Activated CD8-positive, alpha-beta memory T cell treated with anti-CD3 and anti-CD28 coated beads for 4 hours (primary cell): ENCODE results near the gene LETMD1.
"Not testable (repeated sequence)": the region's sequence is repeated elsewhere in the genome, so short reads cannot be mapped to it uniquely, and the experiment has no call there.

Experiments
- DNase-seq, 2 donors: peaks; one replicate each; pipeline ENCODE4 v3.0.0-alpha.2; 2020; ENCODE audit warnings: low read depth in 2 of 2

The LETMD1 gene

DNA sequence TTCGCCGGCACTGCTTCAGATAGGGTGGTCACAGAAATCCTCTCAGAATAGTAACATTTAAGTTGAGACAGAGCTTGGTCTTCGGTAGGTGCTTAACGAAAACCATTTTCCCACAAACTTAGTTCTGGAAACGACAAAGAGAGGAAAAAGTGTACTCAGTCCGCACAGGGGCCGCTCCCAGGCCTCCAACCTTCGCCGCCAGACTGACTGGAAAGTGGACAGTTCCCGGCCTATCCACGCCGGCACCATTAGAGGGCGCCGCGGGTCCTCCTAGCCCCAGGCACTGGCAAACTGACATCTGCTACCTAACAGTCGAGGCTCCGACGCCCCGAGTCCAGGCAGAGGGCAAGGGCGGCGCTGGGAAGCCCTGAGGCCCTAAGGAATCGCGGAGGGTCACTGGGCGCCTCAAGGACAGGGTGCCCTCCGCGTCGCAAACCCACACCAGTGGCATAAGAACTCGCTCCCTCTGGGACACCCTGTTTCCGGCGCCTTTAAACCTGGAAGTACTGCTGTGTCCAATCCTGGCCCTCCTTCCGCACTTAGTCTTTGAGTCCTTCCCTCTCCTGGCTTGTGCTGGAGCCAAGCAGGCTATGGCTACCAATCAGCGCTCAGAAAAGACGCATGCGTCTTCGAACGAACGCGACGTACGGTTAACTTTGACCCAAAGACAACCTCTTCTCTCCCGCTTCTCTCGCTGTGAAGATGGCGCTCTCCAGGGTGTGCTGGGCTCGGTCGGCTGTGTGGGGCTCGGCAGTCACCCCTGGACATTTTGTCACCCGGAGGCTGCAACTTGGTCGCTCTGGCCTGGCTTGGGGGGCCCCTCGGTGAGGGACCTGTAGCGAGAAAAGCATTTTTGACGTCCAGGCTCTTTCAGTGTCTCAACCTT, at the start of gene LETMD1:
TSS of gene LETMD1 (plus strand) at position 673 of the 886 bp plus-strand sequence. CDS start at position 703, 30 bp downstream.
- DNase-seq = peak; percentile 73 to 85

GRCh38 chr12:50999093-50999492, 49.0 kb upstream of the LETMD1 start:
- DNase-seq = no peak

DNA sequence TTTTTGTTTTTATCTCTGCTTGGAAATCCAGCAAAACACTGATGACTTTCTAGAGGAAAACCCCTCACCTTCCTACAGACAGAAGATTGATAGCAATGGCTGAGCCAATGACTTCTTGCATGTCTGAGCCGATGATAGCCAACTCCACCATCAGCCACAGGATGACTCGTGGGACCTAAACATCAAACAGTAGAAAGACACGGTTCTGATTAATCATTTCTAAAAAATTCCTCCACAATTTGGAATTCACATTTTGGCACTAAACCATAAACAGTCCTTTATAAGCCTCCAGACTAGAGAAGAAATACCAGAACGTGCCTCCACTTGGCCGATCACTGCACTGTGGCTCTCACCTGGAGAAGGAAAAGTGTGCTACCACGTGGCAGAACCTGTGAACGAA, 47.9 kb upstream of the LETMD1 start:
- no peak for DNase-seq

- DNase-seq = no peak
Measured at GRCh38 chr12:51001799-51002198, 46.3 kb upstream of the LETMD1 start.

- no peak for DNase-seq
Measured at GRCh38 chr12:51004504-51004903, 43.6 kb upstream of the LETMD1 start.

DNA sequence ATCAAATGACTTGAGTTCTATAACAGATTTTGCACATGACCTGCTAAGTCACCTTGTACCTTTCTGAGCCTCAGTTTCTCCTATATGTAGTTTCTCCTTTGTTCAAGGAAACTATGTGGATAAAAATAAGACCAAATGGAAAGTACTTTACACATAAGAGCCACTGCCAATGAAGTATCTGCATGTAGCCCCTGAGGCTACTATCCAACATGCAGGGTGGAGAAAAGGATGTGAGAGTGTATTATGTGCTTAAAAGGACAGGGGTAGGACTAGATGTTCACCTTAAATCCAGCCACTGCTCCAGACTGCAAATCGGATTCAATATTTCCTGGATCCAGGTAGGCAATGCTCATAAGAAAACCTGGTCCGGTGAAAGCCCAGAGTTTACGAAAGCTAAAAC, 43.1 kb upstream of the LETMD1 start:
- no peak for DNase-seq

- no peak for DNase-seq
Measured at GRCh38 chr12:51005671-51006070, 42.5 kb upstream of the LETMD1 start.

DNA sequence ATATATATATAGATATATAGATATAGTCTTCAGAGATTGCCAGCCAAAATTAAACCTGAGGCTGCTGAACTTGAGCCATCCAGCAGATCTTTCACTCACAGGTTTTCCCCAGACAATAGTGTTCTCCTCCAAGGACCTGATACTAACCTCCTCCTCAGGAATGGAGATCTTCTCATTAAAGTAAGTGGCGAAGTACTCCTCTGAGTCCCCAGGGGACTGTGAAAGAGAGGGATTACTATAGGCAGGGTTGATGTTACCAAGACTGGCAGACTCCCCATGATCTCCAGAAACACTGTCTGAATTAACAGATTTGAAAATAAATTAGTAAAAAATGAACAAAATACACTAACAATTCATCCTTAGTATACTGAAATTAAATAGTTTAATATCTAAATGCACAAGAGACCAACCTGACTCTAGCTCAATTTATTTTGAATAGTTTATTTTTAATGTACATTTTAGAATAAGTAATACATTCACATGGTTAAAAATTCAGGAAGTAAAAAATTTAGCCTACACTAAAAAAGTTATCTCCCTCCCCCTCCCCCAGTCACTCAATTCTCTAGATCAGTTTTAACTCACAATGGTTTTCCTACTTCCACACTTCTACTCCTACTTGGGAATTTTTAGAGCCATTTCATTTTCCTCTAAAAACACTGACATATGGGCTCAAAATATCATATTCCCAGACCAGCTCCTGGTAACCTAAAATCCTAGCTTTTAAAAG, 39.6 kb upstream of the LETMD1 start:
- DNase-seq = no peak

DNA sequence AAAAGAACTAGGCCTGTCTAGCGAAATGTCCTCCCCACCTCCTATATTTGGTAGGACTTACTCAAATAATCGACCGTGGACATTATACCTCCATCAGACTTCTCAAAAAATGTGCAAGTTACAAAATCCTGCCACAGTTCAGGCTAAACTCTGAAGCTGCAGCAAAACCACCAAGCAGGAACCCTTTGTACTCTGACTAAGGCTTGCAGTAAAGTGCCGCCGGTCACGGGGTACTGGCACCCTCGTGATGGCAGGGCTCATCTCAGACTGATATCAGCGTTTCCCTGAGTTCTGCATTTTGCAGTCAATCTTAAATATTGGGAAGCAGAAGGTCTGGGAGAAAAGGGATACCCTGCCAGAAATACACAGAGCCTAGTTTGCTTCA, 39.1 kb upstream of the LETMD1 start:
- peak in 1 of 2 donors; percentile 18 for DNase-seq

DNA sequence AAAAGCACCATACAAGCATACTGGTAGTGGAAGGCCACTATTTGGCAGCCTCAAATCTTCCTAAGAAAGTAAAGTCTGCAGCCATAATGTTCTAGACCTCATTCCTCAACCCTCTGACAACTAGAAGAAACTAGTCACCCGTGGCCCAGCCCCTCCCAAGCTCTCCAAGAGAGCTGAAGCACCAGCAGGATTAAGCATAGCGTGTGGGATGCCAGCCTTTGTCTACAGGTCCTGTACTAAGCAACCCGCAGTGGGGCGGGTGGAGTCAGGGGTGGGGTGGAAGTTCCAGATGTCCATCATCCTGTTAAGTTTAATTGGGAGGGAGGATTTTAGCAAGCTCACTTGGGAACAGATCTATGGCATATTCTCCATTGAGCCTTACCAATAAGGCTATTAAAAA, 36.2 kb upstream of the LETMD1 start:
- DNase-seq = no peak

GRCh38 chr12:51012570-51013236, 35.4 kb upstream of the LETMD1 start:
- no peak for DNase-seq

DNA sequence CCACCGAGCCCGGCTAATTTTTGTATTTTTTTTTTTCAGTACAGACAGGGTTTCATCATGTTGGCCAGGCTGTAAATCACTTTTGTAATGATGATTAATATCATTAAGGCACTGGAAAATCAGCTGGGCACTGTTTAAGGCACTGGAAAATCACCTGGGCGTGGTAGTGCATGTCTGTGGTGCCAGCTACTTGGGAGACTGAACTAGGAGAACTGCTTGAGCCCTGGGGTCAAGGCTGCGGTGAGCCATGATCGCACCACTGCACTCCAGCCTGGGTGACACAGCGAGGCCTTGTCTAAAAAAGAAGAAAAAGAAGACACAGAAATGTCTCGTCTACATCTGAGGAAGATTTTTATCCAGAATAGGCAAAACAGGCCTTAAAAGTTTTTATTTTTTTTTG, 34.7 kb upstream of the LETMD1 start:
- DNase-seq = no peak

DNA sequence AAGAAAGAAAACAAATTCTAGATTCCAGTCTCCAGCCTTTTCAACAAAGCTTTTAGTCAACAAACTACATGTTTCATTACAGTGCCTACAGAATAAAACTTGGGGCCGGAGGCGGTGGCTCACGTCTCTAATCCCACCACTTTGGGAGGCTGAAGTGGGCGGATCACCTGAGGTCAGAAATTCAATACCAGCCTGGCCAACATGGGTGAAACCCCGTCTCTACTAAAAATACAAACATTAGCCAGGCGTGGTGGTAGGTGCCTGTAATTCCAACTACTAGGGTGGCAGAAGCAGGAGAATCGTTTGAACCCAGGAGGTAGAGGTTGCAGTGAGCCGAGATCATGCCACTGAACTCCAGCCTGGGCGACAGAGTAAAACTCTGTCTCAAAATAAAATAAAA, 33.7 kb upstream of the LETMD1 start:
- DNase-seq = not testable (repeated sequence)

- DNase-seq = no peak
Measured at GRCh38 chr12:51017452-51017851, 30.7 kb upstream of the LETMD1 start.

DNA sequence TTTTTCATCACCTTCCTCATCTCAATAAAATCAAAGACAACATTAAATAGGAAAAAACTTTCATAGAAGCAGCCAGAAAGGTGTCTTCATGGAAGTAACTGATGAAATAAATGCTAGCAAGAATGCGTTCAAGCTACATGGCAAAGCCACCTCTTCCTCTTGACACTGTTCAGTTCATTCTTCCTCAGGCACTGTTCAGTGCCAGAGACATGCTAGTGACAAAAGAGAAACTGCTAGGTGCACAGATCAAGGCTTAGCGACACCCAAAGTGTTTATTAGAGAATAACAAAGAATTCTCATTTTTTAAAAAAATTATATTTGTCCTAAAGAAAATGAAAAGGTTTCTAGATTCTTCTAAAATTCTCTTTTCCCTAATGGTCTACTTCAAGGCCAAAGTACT, 29.2 kb upstream of the LETMD1 start:
- DNase-seq = no peak

- DNase-seq = no peak
Measured at GRCh38 chr12:51019927-51020326, 28.2 kb upstream of the LETMD1 start.

DNA sequence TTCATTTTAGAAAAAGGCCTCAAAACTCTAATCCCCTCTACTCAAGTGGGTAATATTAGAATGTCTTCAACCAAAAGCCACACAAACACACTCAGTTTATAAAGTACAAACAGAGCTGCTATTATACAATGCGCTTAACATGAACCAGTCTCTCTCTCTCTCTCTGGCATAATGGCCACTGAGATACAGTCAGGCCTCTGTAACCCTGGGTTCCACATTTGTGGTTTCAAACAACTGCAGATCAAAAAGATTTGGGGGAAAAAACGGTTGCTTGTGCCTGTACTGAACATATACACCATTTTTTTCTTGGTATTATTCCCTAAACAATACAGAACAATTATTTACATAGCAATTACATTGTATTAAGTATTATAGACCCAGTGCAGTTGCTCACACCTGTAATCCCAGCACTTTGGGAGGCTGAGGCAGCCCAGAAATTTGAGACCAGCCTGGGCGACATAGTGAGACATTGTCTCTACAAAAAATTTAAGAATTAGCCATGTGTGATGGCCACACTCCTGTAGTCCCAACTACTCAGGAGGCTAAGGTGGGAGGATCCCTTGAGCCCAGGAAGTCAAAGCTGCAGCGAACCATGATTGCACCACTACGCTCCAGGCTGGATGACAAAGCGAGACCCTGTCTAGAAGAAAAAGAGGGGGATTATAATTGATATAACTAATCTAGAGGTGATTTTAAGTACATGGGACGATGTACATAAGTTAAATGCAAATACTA, 27.5 kb upstream of the LETMD1 start:
- DNase-seq = no peak

GRCh38 chr12:51021694-51022093, 26.4 kb upstream of the LETMD1 start:
- DNase-seq = no peak

DNA sequence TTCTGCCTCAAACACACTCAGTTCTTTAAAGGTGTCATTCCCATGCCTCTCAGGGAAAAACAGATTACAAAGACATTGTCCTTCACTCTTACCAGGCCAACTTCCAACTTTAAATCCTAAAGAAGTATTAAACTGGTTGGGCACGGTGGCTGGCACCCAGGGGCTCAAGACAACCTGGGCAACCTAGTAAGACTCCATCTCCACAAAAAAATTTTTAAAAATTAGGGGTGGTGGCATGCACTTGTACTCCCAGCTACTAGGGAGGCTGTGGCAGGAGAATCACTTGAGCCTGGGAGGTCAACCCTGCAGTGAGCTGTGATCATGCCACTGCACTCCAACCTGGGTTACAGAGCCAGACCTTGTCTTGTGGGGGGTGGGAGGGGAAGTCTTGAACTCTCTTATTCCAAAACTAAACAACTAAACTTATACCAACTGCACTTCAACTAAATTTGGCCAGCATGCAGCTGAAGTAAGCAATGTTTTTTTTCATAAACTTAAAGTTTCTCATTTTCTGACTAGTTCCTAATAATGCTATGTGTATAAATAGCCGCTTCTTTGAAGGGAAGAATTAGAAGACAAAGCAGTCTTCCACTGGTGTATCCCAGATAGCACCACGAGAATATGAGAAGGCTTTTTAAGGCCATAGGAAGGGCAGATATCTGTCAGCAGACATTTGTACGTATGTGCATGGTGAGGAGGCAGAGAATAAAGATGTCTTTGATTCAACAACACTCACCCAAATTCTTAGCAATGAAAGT, 24.3 kb upstream of the LETMD1 start:
- DNase-seq = no peak

GRCh38 chr12:51025338-51025835, 22.7 kb upstream of the LETMD1 start:
- DNase-seq = no peak
